Astrocyte (in vitro differentiated cells and primary cell): Measurements from ENCODE around the gene SNAP29.
"Not testable (repeated sequence)": the region's sequence is repeated elsewhere in the genome, so short reads cannot be mapped to it uniquely, and the experiment has no call there.

ENCODE experiments used
- CTCF ChIP-seq: IDR thresholded peaks from 2 replicates; pipeline ENCODE4 v1.5.1; 2011; ENCODE audit warnings: low read depth, mild to moderate bottlenecking, inconsistent platforms, low read length, moderate library complexity; ENCODE audit not compliant: insufficient read depth
- EZH2 ChIP-seq: IDR thresholded peaks from 2 replicates; pipeline ENCODE4 v1.6.1; 2012; ENCODE audit warnings: mild to moderate bottlenecking, low read length, inconsistent platforms; ENCODE audit not compliant: insufficient read depth

GRCh38 chr22:20908717-20909116 lies 49.9 kb downstream of the SNAP29 start:
- TF ChIP-seq EZH2, CTCF: not testable (repeated sequence)
